ENCODE results near the gene APPBP2. TPM values are rescaled to one million over a fixed set of nuclear protein-coding genes. Genes with fewer than 3 reads are reported as not detected.
A peak's percentile ranks its signal among the peaks of the same experiment; 100 is the strongest.

The APPBP2 gene
- total RNA-seq, 2 donors from 2014 or later = 17.5 to 26.7 TPM

- Mint-ChIP-seq H3K4me1 (peaks cover 2% of the 10 kb centered on the region), H3K4me3 (no peak overlapping the region), H3K27me3 (no peaks in the 10 kb centered on the region), H3K36me3 (ENCODE audit: low read depth) (no peaks in the 10 kb centered on the region), H3K27ac (no peak overlapping the region)
- ATAC-seq (no peak), DNase-seq (no peak)
- H3K9me3 ChIP-seq (ENCODE audit: control insufficient read depth, low read length, poor library complexity, severe bottlenecking) = no peaks in the 10 kb centered on the region
Measured at GRCh38 chr17:60548990-60549389, 22.9 kb upstream of the APPBP2 start.

DNA sequence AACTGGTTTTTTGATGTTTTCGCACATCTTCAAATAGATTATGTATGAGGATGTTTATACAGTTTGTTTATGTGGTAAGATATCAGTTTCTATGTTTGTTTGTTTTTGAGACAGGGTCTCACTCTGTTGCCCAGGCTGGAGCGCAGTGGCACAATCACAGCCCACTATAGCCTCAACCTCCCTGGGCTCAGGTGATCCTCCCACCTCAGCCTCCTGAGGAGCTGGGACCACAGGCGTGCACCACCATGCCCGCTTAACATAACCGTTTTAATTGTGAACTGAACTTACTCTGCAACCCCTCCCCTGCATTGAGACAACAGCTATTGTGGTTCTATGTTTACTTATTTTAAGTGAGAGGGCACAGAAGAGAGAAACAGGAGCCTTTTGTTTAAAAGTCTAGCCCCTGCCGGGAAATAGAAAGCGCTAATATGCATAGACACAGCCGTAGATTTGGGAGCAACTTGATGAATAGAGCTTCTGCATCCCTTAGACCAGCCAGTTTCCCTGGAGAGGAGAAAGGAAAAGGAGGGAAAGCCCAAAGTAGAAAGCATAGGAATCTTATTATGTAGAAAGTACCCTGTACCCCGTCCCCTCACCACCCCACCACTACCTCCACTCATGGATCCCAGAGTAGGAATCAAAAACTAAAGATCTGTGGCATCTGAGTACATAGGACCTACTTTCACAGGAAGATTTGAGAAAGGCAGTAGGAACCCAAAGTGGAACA is 19.6 kb upstream of the APPBP2 start:
- no peaks in the 10 kb centered on the region for H3K9me3 ChIP-seq (ENCODE audit: control insufficient read depth, low read length, poor library complexity, severe bottlenecking)
- Mint-ChIP-seq H3K27ac (no peak overlapping the region), H3K4me3 (no peak overlapping the region), H3K27me3 (no peaks in the 10 kb centered on the region), H3K36me3 (ENCODE audit: low read depth) (no peaks in the 10 kb centered on the region), H3K4me1 (peaks cover 2% of the 10 kb centered on the region)
- no peak for DNase-seq
- ATAC-seq = no peak

- H3K9me3 ChIP-seq (ENCODE audit: control insufficient read depth, low read length, poor library complexity, severe bottlenecking) = no peaks in the 10 kb centered on the region
Measured at GRCh38 chr17:60542071-60542470, 16.0 kb upstream of the APPBP2 start.

GRCh38 chr17:60540460-60540859 is 14.4 kb upstream of the APPBP2 start:
- no peaks in the 10 kb centered on the region for H3K4me1 Mint-ChIP-seq
- H3K9me3 ChIP-seq (ENCODE audit: control insufficient read depth, low read length, poor library complexity, severe bottlenecking) = no peaks in the 10 kb centered on the region
- H3K27ac Mint-ChIP-seq = no peak overlapping the region
- no peaks in the 10 kb centered on the region for H3K27me3 Mint-ChIP-seq
- ATAC-seq (no peak), DNase-seq (no peak)
- no peaks in the 10 kb centered on the region for H3K36me3 Mint-ChIP-seq (ENCODE audit: low read depth)
- H3K4me3 Mint-ChIP-seq = no peak overlapping the region

More at GRCh38 chr17:60542071-60542470, 16.0 kb upstream of the APPBP2 start:
- no peak overlapping the region for H3K27ac Mint-ChIP-seq
- H3K4me1 Mint-ChIP-seq = peaks cover 2% of the 10 kb centered on the region
- no peak overlapping the region for H3K4me3 Mint-ChIP-seq
- H3K36me3 Mint-ChIP-seq (ENCODE audit: low read depth) = no peaks in the 10 kb centered on the region
- DNase-seq (no peak), ATAC-seq (no peak)
- H3K27me3 Mint-ChIP-seq = no peaks in the 10 kb centered on the region

DNA sequence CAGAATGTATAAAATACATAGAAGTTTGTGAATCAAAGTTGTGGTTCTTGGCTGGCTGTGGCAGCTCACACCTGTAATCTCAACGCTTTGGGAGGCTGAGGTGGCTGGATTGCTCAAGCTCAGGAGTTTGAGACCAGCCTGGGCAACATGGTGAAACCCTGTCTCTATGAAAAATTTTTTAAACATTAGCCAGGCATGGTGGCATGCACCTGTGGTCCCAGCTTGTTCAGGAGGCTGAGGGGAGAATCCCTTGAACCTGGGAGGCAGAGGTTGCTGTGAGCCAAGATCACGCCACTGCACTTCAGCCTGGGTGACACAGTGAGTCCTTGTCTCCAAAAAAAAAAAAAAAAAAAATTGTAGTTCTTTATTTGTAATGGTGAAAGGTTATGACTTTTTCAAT is 13.8 kb upstream of the APPBP2 start:
- no peak overlapping the region for H3K4me3 Mint-ChIP-seq
- H3K4me1 Mint-ChIP-seq = no peaks in the 10 kb centered on the region
- H3K27ac Mint-ChIP-seq = no peak overlapping the region
- H3K27me3 Mint-ChIP-seq = no peaks in the 10 kb centered on the region
- no peaks in the 10 kb centered on the region for H3K36me3 Mint-ChIP-seq (ENCODE audit: low read depth)
- ATAC-seq (no peak), DNase-seq (no peak)
- no peaks in the 10 kb centered on the region for H3K9me3 ChIP-seq (ENCODE audit: control insufficient read depth, low read length, poor library complexity, severe bottlenecking)

GRCh38 chr17:60538726-60539125 is 12.7 kb upstream of the APPBP2 start:
- H3K9me3 ChIP-seq (ENCODE audit: control insufficient read depth, low read length, poor library complexity, severe bottlenecking) = no peaks in the 10 kb centered on the region
- no peak for ATAC-seq
- no peak for DNase-seq
- Mint-ChIP-seq H3K27me3 (peaks cover 8% of the 10 kb centered on the region), H3K36me3 (ENCODE audit: low read depth) (no peaks in the 10 kb centered on the region), H3K27ac (no peak overlapping the region), H3K4me1 (no peaks in the 10 kb centered on the region), H3K4me3 (no peak overlapping the region)

GRCh38 chr17:60535382-60536279 is 9.6 kb upstream of the APPBP2 start:
- H3K4me3 Mint-ChIP-seq = no peak overlapping the region
- ATAC-seq (no peak), DNase-seq (no peak)
- peaks cover 9% of the 10 kb centered on the region for H3K27me3 Mint-ChIP-seq
- no peak overlapping the region for H3K27ac Mint-ChIP-seq
- H3K9me3 ChIP-seq (ENCODE audit: control insufficient read depth, low read length, poor library complexity, severe bottlenecking) = no peaks in the 10 kb centered on the region
- H3K4me1 Mint-ChIP-seq = peaks cover 2% of the 10 kb centered on the region
- no peaks in the 10 kb centered on the region for H3K36me3 Mint-ChIP-seq (ENCODE audit: low read depth)

DNA sequence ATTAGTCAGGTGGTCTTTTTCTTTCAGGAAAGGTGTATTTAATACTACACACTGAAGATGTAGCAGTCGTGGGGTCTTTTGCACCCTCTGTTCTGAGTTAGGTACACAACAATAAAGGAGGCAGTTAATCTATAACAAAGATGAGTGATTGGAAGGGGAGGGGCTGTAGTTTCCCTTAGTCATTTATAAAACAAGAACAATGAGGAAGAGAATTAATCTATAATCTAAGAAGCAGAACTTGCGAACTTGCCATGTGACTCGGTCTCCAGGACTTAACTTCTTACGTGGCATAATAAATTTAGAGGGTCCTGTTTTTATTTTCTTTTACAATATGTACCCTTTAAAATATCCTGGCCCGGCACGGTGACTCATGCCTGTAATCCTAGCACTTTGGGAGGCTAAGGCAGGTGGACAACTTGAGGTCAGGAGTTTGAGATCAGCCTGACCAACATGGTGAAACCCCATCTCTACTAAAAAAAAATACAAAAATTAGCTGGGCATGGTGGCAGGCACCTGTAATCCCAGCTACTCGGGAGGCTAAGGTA is 8.6 kb upstream of the APPBP2 start:
- Mint-ChIP-seq H3K4me1 (peaks cover 3% of the 10 kb centered on the region), H3K36me3 (ENCODE audit: low read depth) (no peaks in the 10 kb centered on the region), H3K27me3 (peaks cover 9% of the 10 kb centered on the region), H3K4me3 (no peak overlapping the region), H3K27ac (no peak overlapping the region)
- no peaks in the 10 kb centered on the region for H3K9me3 ChIP-seq (ENCODE audit: control insufficient read depth, low read length, poor library complexity, severe bottlenecking)
- no peak for ATAC-seq
- no peak for DNase-seq

- Mint-ChIP-seq H3K36me3 (ENCODE audit: low read depth) (no peaks in the 10 kb centered on the region), H3K4me3 (no peak overlapping the region), H3K27ac (no peak overlapping the region), H3K4me1 (peaks cover 3% of the 10 kb centered on the region), H3K27me3 (peaks cover 9% of the 10 kb centered on the region)
- ATAC-seq (no peak), DNase-seq (no peak)
- H3K9me3 ChIP-seq (ENCODE audit: control insufficient read depth, low read length, poor library complexity, severe bottlenecking) = no peaks in the 10 kb centered on the region
Measured at GRCh38 chr17:60534010-60534555, 8.0 kb upstream of the APPBP2 start.

- H3K36me3 Mint-ChIP-seq (ENCODE audit: low read depth) = peaks cover 4% of the 10 kb centered on the region
- peaks cover 9% of the 10 kb centered on the region for H3K27me3 Mint-ChIP-seq
- no peak overlapping the region for H3K27ac Mint-ChIP-seq
- no peak for DNase-seq
- H3K4me3 Mint-ChIP-seq = no peak overlapping the region
- no peaks in the 10 kb centered on the region for H3K9me3 ChIP-seq (ENCODE audit: control insufficient read depth, low read length, poor library complexity, severe bottlenecking)
- ATAC-seq = no peak
- peaks cover 15% of the 10 kb centered on the region for H3K4me1 Mint-ChIP-seq
Measured at GRCh38 chr17:60529806-60530205, 3.8 kb upstream of the APPBP2 start.

- H3K9me3 ChIP-seq (ENCODE audit: control insufficient read depth, low read length, poor library complexity, severe bottlenecking) = no peaks in the 10 kb centered on the region
- ATAC-seq (no peak), DNase-seq (no peak)
- Mint-ChIP-seq H3K4me1 (peaks cover 20% of the 10 kb centered on the region), H3K27ac (no peak overlapping the region), H3K27me3 (peaks cover 1% of the 10 kb centered on the region), H3K4me3 (no peak overlapping the region), H3K36me3 (ENCODE audit: low read depth) (peaks cover 4% of the 10 kb centered on the region)
Measured at GRCh38 chr17:60528828-60529227, 2.8 kb upstream of the APPBP2 start.

GRCh38 chr17:60527701-60528100 is 1.7 kb upstream of the APPBP2 start:
- peaks cover 4% of the 10 kb centered on the region for H3K36me3 Mint-ChIP-seq (ENCODE audit: low read depth)
- DNase-seq (no peak), ATAC-seq (no peak)
- peaks cover 25% of the 10 kb centered on the region for H3K4me1 Mint-ChIP-seq
- no peaks in the 10 kb centered on the region for H3K27me3 Mint-ChIP-seq
- H3K27ac Mint-ChIP-seq = no peak overlapping the region
- no peak overlapping the region for H3K4me3 Mint-ChIP-seq
- no peaks in the 10 kb centered on the region for H3K9me3 ChIP-seq (ENCODE audit: control insufficient read depth, low read length, poor library complexity, severe bottlenecking)

- Mint-ChIP-seq H3K27me3 (no peaks in the 10 kb centered on the region), H3K4me3 (peak overlapping the region; percentile 98), H3K27ac (peak overlapping the region; percentile 97), H3K36me3 (ENCODE audit: low read depth) (peaks cover 4% of the 10 kb centered on the region), H3K4me1 (peaks cover 35% of the 10 kb centered on the region)
- ATAC-seq = no peak
- H3K9me3 ChIP-seq (ENCODE audit: control insufficient read depth, low read length, poor library complexity, severe bottlenecking) = no peaks in the 10 kb centered on the region
- no peak for DNase-seq
Measured at GRCh38 chr17:60526726-60527125, 684 bp upstream of the APPBP2 start.

Data from T-helper 17 cell (primary cell).